HEK293T (cell line): ENCODE data around the gene POLR3G.

Source experiments
- CTCF ChIA-PET: fragments of 350-600 bp; formaldehyde crosslinking; extraction: SDS; loops from one replicate; lab custom pipeline; 2021; ENCODE audit warnings: antibody characterized with exemption, inconsistent platforms; lab: Yijun Ruan, JAX
- POLR2A ChIA-PET: fragments of 350-600 bp; formaldehyde crosslinking; extraction: SDS; loops from one replicate; lab custom pipeline; 2020; ENCODE audit warnings: antibody characterized with exemption, inconsistent platforms; lab: Yijun Ruan, JAX
- DNase-seq: peaks from one replicate; pipeline ENCODE4 v3.0.0; 2012; ENCODE audit warnings: mixed read lengths; ENCODE audit errors: extremely low spot score
- ARNT ChIP-seq: fragments of 450-650 bp; IDR thresholded peaks from 2 replicates; pipeline ENCODE4 v1.6.1; 2017; ENCODE audit warnings: mild to moderate bottlenecking
- BHLHE40 ChIP-seq: fragments of 450-650 bp; IDR thresholded peaks from 2 replicates; pipeline ENCODE4 v1.6.1; 2016; ENCODE audit warnings: mild to moderate bottlenecking, moderate library complexity, borderline replicate concordance
- CTBP1 ChIP-seq: fragments of 450-650 bp; IDR thresholded peaks from 2 replicates; pipeline ENCODE4 v1.6.1; 2016; ENCODE audit warnings: borderline replicate concordance
- ELF4 ChIP-seq: fragments of 450-650 bp; IDR thresholded peaks from 2 replicates; pipeline ENCODE4 v1.6.1; 2017; ENCODE audit warnings: antibody characterized with exemption
- FOXA1 ChIP-seq: fragments of 450-650 bp; IDR thresholded peaks from 2 replicates; pipeline ENCODE4 v1.6.1; 2016; ENCODE audit warnings: mild to moderate bottlenecking
- FOXK2 ChIP-seq: fragments of 450-650 bp; IDR thresholded peaks from 2 replicates; pipeline ENCODE4 v1.6.1; 2016; ENCODE audit warnings: mild to moderate bottlenecking
- FOXM1 ChIP-seq: fragments of 450-650 bp; IDR thresholded peaks from 2 replicates; pipeline ENCODE4 v1.6.1; 2017; ENCODE audit warnings: mild to moderate bottlenecking, borderline replicate concordance
- HDGF ChIP-seq: fragments of 450-650 bp; IDR thresholded peaks from 2 replicates; pipeline ENCODE4 v1.6.1; 2017; ENCODE audit warnings: antibody characterized with exemption, borderline replicate concordance
- L3MBTL2 ChIP-seq: fragments of 450-650 bp; conservative IDR thresholded peaks from 2 replicates; pipeline ENCODE4 v1.6.1; 2016; ENCODE audit warnings: mild to moderate bottlenecking
- LEF1 ChIP-seq: fragments of 450-650 bp; IDR thresholded peaks from 2 replicates; pipeline ENCODE4 v1.6.1; 2017; ENCODE audit warnings: mild to moderate bottlenecking, borderline replicate concordance
- NFRKB ChIP-seq: fragments of 450-650 bp; IDR thresholded peaks from 2 replicates; pipeline ENCODE4 v1.6.1; 2016; ENCODE audit warnings: mild to moderate bottlenecking, moderate library complexity
- SP1 ChIP-seq: fragments of 450-650 bp; IDR thresholded peaks from 2 replicates; pipeline ENCODE4 v1.6.1; 2017
- SUZ12 ChIP-seq: fragments of 450-650 bp; IDR thresholded peaks from 2 replicates; pipeline ENCODE4 v1.6.1; 2016; ENCODE audit warnings: mild to moderate bottlenecking
- TARDBP ChIP-seq: fragments of 450-650 bp; IDR thresholded peaks from 2 replicates; pipeline ENCODE4 v1.6.1; 2016
- ZNF384 ChIP-seq: fragments of 450-650 bp; IDR thresholded peaks from 2 replicates; pipeline ENCODE4 v1.6.1; 2016
- TF ChIP-seq, protein P1 (sequence below): fragments of 450-650 bp; IDR thresholded peaks from 2 replicates; pipeline ENCODE4 v1.6.1; 2016

The POLR3G gene

GRCh38 chr5:90529939-90530677 lies 55.4 kb downstream of the POLR3G start:
- ChIA-PET POLR2A (interaction anchor here (0.9 to 2.4 kb wide), 2 partner anchors 53 to 120 kb away, joined by 3 to 7 read pairs; partner anchors contain the start of gene CETN3), CTCF (interaction anchor here (0.5 to 1.4 kb wide), 8 partner anchors 17 to 567 kb away, joined by 3 to 8 read pairs (median 3); no protein-coding TSS in a partner anchor)
- no peak for TF ChIP-seq FOXK2
- peak; percentile 89 for TF ChIP-seq ELF4
- TF ChIP-seq LEF1: no peak
- TF ChIP-seq FOXM1: no peak
- peak; percentile 43; the same call in 1 of the 2 replicates for TF ChIP-seq L3MBTL2
- no peak for TF ChIP-seq FOXA1
- TF ChIP-seq TARDBP: no peak
- TF ChIP-seq NFRKB: no peak
- peak; percentile 61 for DNase-seq

DNA sequence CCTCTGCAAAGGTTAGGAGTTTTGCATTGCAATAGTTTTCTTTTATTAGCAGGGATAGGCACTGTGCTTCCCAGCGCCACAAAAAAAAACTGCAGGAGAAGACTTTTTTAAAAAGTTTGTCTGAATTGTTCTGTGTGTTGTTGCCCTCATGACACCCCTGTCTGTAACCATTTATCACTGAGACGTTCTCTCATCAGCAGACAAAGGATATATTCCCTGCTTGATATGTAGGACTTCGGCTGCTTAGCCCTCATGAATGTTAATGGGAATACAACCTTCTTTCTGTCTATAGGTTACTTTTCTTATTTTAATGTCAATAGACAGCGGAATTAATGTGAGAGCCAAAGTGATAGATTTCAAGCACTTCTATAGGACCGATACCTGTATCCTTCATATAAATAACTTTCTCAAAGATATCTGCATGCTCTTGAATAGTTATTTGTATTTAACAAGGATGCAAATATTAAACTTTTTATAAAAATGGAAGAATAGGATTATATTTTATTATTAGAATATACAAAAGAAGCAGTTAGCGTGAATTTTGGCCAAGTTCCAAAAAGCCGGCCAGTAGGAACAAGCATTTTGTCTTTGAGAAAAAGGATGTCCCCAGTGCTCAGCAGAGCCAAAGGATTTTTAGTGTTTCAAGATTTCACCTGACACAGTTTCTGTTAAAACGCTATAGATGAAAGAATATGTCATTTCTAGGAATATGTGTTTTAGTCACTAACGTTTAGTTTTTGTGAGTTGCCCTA lies 56.2 kb downstream of the POLR3G start:
- ChIA-PET POLR2A (interaction anchor here (0.9 to 2.4 kb wide), 3 partner anchors 28 to 121 kb away, joined by 3 to 7 read pairs (median 3); partner anchors contain the start of gene CETN3), CTCF (interaction anchor here (0.5 to 1.4 kb wide), 7 partner anchors 17 to 568 kb away, joined by 3 to 8 read pairs (median 3); no protein-coding TSS in a partner anchor)
- DNase-seq: no peak
- TF ChIP-seq CTBP1: no peak
- TF ChIP-seq, protein P1, sequence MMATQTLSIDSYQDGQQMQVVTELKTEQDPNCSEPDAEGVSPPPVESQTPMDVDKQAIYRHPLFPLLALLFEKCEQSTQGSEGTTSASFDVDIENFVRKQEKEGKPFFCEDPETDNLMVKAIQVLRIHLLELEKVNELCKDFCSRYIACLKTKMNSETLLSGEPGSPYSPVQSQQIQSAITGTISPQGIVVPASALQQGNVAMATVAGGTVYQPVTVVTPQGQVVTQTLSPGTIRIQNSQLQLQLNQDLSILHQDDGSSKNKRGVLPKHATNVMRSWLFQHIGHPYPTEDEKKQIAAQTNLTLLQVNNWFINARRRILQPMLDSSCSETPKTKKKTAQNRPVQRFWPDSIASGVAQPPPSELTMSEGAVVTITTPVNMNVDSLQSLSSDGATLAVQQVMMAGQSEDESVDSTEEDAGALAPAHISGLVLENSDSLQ: no peak
- TF ChIP-seq FOXM1: no peak
- TF ChIP-seq FOXK2: no peak
- no peak for TF ChIP-seq NFRKB
- no peak for TF ChIP-seq BHLHE40
- no peak for TF ChIP-seq FOXA1
- no peak for TF ChIP-seq L3MBTL2
- no peak for TF ChIP-seq ARNT
- TF ChIP-seq SP1: no peak
- no peak for TF ChIP-seq ZNF384
- TF ChIP-seq LEF1: no peak

- no peak for DNase-seq
- no peak for TF ChIP-seq SP1
- no peak for TF ChIP-seq FOXA1
- ChIA-PET POLR2A (no interaction called here), CTCF (interaction anchor here (1.4 kb wide), 1 partner anchor 70 kb away, joined by 3 read pairs; no protein-coding TSS in a partner anchor)
These were observed 59.1 kb downstream of the POLR3G start for GRCh38 chr5:90533794-90534193.

- no peak for DNase-seq
- TF ChIP-seq LEF1 (no peak), SP1 (no peak), FOXK2 (no peak), FOXA1 (no peak), ELF4 (no peak), NFRKB (no peak), CTBP1 (no peak), HDGF (no peak), ARNT (no peak), FOXM1 (no peak), TARDBP (no peak), SUZ12 (no peak), BHLHE40 (no peak), L3MBTL2 (no peak), ZNF384 (no peak)
- TF ChIP-seq, protein P1: no peak
- ChIA-PET CTCF (no interaction called here), POLR2A (no interaction called here)
These were observed 60.3 kb downstream of the POLR3G start for GRCh38 chr5:90534922-90535321.

GRCh38 chr5:90542827-90543519 lies 68.3 kb downstream of the POLR3G start:
- ChIA-PET POLR2A (interaction anchor here (0.9 kb wide), 1 partner anchor 133 kb away, joined by 3 read pairs; the partner anchor contains the start of gene CETN3), CTCF (interaction anchor here (0.6 kb wide), 1 partner anchor 118 kb away, joined by 4 read pairs; no protein-coding TSS in a partner anchor)
- DNase-seq: no peak
- TF ChIP-seq L3MBTL2 (no peak), ZNF384 (no peak), ELF4 (no peak), FOXA1 (no peak), NFRKB (no peak), FOXM1 (no peak), HDGF (no peak), SP1 (no peak), CTBP1 (no peak), TARDBP (no peak), BHLHE40 (no peak), ARNT (no peak), FOXK2 (no peak), LEF1 (no peak)
- TF ChIP-seq, protein P1: no peak
